ENCODE measurements around the gene CAMK2G.
"Not testable (repeated sequence)": the region's sequence is repeated elsewhere in the genome, so short reads cannot be mapped to it uniquely, and the experiment has no call there.

DNA sequence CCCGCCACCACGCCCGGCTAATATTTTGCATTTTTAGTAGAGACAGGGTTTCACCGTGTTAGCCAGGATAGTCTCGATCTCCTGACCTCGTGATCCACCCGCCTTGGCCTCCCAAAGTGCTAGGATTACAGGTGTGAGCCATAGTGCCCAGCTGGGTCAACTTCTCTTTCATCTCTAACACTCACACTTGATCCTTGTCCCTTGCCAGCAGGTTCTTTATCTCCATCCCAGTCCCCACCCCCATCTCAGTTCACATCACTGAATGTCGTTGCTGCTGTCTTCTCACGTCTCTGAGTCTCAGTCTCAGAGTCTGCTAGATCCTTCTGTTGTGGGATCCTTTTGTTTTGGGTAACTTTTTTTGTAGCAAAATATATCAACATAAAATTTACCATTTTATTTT is 21.0 kb upstream of the CAMK2G start:
- TF ChIP-seq, protein P1, sequence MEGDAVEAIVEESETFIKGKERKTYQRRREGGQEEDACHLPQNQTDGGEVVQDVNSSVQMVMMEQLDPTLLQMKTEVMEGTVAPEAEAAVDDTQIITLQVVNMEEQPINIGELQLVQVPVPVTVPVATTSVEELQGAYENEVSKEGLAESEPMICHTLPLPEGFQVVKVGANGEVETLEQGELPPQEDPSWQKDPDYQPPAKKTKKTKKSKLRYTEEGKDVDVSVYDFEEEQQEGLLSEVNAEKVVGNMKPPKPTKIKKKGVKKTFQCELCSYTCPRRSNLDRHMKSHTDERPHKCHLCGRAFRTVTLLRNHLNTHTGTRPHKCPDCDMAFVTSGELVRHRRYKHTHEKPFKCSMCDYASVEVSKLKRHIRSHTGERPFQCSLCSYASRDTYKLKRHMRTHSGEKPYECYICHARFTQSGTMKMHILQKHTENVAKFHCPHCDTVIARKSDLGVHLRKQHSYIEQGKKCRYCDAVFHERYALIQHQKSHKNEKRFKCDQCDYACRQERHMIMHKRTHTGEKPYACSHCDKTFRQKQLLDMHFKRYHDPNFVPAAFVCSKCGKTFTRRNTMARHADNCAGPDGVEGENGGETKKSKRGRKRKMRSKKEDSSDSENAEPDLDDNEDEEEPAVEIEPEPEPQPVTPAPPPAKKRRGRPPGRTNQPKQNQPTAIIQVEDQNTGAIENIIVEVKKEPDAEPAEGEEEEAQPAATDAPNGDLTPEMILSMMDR (IDR thresholded peaks at IDR 0.05), result not testable (repeated sequence)
- TF ChIP-seq POLR2AphosphoS5, POLR2A (IDR thresholded peaks at IDR 0.05): not testable (repeated sequence)
